GM21526 (cell line): ENCODE results near the gene HOTAIR.

ENCODE experiments used
- ATAC-seq: cut with Tn5 transposase; IDR thresholded peaks from one replicate; pipeline ENCODE4 v1.9.1; 2021; ENCODE audit warnings: moderate library complexity; ENCODE audit not compliant: unreplicated experiment, low FRiP score

The HOTAIR gene

GRCh38 chr12:53950437-53950773, 24.3 kb downstream of the HOTAIR start:
- ATAC-seq, result no peak

GRCh38 chr12:53949631-53950436, 24.9 kb downstream of the HOTAIR start:
- ATAC-seq, result no peak

GRCh38 chr12:53948650-53949593, 25.8 kb downstream of the HOTAIR start:
- no peak for ATAC-seq

- ATAC-seq, result no peak
These were observed 27.0 kb downstream of the HOTAIR start for GRCh38 chr12:53947743-53948142.

- no peak for ATAC-seq
These were observed 29.6 kb downstream of the HOTAIR start for GRCh38 chr12:53944907-53945847.

GRCh38 chr12:53944209-53944608, 30.5 kb downstream of the HOTAIR start:
- ATAC-seq, result no peak

- no peak for ATAC-seq
These were observed 32.2 kb downstream of the HOTAIR start for GRCh38 chr12:53942467-53942997.

- no peak for ATAC-seq
These were observed 33.0 kb downstream of the HOTAIR start for GRCh38 chr12:53941750-53942149.

- ATAC-seq, result no peak
These were observed 33.6 kb downstream of the HOTAIR start for GRCh38 chr12:53941187-53941586.

GRCh38 chr12:53940443-53941014, 34.2 kb downstream of the HOTAIR start:
- ATAC-seq, result no peak

- ATAC-seq, result no peak
These were observed 35.3 kb downstream of the HOTAIR start for GRCh38 chr12:53939141-53940108.

- ATAC-seq, result no peak
These were observed 36.2 kb downstream of the HOTAIR start, which contains the start of gene HOXC13 for GRCh38 chr12:53938326-53939140. TSS of gene HOXC13 (plus strand) at chr12:53938831. CDS start at chr12:53938907, 76 bp downstream.

GRCh38 chr12:53937596-53938325, 37.0 kb downstream of the HOTAIR start:
- no peak for ATAC-seq

GRCh38 chr12:53937099-53937498, 37.7 kb downstream of the HOTAIR start:
- no peak for ATAC-seq

GRCh38 chr12:53935383-53936341, 39.1 kb downstream of the HOTAIR start:
- no peak for ATAC-seq

GRCh38 chr12:53932915-53933314, 41.8 kb downstream of the HOTAIR start:
- no peak for ATAC-seq
